PFSK-1 (cell line): ENCODE data around the gene RGPD8.

ENCODE experiments used
- FOXP2 ChIP-seq: optimal IDR thresholded peaks from 2 replicates; pipeline ENCODE3; 2011; ENCODE audit warnings: borderline replicate concordance, control low read depth, inconsistent platforms; ENCODE audit not compliant: insufficient read depth; ENCODE audit errors: extremely low read length, extremely low read depth
- POLR2AphosphoS5 ChIP-seq: IDR thresholded peaks from 2 replicates; pipeline ENCODE4 v1.6.1; 2012; ENCODE audit warnings: low read depth, mild to moderate bottlenecking, control low read depth, low read length, moderate library complexity
- SIN3A ChIP-seq: IDR thresholded peaks from 2 replicates; pipeline ENCODE4 v1.6.1; 2012; ENCODE audit warnings: mild to moderate bottlenecking, low read length, moderate library complexity, borderline replicate concordance; ENCODE audit not compliant: insufficient read depth
- TAF1 ChIP-seq: IDR thresholded peaks from 2 replicates; pipeline ENCODE4 v1.6.1; 2012; ENCODE audit warnings: low read length, control low read depth, borderline replicate concordance; ENCODE audit not compliant: insufficient read depth
- TF ChIP-seq, protein P1 (sequence below), 2 experiments: IDR thresholded peaks; 2 replicates each; pipeline versions ENCODE4 v1.6.1 to v1.8.0; 2011 to 2012; ENCODE audit warnings: low read depth in 2 of 2, low read length in 2 of 2, control low read depth in 1 of 2, inconsistent platforms in 1 of 2, mild to moderate bottlenecking in 1 of 2, moderate library complexity in 1 of 2; ENCODE audit not compliant: insufficient read depth in 1 of 2

The RGPD8 gene

DNA sequence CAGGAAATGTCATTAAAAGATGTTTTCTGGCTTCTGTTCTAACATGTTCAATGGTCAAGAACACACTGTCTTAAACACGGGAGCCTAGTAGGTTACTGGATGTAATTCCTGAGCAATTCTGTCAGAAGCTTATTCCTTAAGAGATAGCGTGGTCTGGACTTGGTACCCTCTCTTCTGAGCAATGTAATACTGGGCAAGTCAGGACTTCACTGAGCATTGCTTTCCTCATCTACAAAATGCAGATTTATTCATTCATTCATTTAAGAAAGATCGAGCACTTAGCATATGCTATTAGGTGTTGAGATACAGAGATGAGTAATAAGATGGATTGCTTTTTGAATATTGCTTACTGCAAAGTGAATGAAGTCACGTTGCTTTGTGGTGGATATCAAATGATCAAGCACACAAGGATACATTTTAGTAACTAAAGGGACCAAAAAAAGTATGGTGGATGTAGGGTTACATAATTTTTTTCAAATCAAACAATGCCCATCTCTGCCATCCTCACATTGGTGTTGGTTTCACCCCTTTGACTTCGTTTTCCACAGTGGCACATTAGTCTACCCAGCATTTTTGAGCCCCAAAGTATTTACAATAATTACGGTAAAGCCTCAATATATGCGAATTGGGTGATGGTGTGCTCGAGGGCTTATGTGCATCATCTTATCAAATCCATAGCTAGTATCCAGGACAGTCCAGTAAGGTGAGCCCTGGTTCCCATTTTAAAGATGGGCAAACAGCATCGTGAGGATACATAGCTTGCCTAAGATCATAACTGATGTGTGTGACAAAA is 92.8 kb downstream of the RGPD8 start:
- TF ChIP-seq SIN3A (no peak), FOXP2 (no peak), TAF1 (no peak), POLR2AphosphoS5 (no peak)
- TF ChIP-seq, protein P1, sequence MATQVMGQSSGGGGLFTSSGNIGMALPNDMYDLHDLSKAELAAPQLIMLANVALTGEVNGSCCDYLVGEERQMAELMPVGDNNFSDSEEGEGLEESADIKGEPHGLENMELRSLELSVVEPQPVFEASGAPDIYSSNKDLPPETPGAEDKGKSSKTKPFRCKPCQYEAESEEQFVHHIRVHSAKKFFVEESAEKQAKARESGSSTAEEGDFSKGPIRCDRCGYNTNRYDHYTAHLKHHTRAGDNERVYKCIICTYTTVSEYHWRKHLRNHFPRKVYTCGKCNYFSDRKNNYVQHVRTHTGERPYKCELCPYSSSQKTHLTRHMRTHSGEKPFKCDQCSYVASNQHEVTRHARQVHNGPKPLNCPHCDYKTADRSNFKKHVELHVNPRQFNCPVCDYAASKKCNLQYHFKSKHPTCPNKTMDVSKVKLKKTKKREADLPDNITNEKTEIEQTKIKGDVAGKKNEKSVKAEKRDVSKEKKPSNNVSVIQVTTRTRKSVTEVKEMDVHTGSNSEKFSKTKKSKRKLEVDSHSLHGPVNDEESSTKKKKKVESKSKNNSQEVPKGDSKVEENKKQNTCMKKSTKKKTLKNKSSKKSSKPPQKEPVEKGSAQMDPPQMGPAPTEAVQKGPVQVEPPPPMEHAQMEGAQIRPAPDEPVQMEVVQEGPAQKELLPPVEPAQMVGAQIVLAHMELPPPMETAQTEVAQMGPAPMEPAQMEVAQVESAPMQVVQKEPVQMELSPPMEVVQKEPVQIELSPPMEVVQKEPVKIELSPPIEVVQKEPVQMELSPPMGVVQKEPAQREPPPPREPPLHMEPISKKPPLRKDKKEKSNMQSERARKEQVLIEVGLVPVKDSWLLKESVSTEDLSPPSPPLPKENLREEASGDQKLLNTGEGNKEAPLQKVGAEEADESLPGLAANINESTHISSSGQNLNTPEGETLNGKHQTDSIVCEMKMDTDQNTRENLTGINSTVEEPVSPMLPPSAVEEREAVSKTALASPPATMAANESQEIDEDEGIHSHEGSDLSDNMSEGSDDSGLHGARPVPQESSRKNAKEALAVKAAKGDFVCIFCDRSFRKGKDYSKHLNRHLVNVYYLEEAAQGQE (IDR thresholded peaks at IDR 0.05; ENCODE audit: insufficient read depth in 1 of 2, low read depth in 2 of 2, low read length in 2 of 2), result no peak

DNA sequence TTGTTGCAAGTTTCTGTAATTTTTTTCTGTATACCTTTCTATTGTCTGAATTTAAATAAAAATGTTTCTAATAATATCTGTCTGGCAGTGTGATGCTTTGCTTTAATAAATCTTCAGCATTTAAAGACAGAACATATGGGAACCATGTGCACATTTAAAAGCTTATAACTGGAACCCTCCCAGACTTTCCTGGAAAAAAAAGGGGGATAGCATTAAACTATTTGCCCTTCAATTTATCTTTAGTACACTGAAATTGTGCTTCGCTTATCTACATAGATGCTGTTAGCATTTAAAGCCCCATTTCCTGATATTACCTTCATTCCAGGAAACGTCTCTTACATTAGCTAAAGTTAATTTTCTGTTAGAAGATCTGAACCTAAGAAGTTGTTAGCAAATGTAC is 93.5 kb downstream of the RGPD8 start:
- TF ChIP-seq SIN3A, result no peak
- TF ChIP-seq, protein P1 (IDR thresholded peaks at IDR 0.05; ENCODE audit: insufficient read depth in 1 of 2, low read depth in 2 of 2, low read length in 2 of 2), result no peak
- no peak for TF ChIP-seq POLR2AphosphoS5

DNA sequence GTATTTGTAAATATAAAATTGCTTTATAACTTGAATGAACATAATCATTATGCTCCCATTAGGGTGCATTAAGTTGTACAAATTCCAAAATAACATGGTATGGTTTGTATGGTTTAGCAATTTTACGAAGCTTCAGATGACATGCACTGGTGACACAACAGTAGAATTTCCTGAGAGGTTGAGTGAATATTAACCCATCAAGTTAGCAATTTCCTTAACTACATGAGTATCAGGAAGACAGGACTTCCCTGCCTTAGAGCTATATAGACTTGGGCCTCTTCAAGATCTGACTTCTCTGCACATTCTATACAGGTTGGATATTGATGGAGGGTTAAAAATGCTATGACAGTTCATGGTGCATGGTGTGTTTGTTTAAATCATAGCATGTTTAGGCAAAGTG is 97.8 kb downstream of the RGPD8 start:
- TF ChIP-seq POLR2AphosphoS5 (no peak), TAF1 (no peak), FOXP2 (no peak), SIN3A (no peak)
- TF ChIP-seq, protein P1 (IDR thresholded peaks at IDR 0.05; ENCODE audit: insufficient read depth in 1 of 2, low read depth in 2 of 2, low read length in 2 of 2), result no peak

DNA sequence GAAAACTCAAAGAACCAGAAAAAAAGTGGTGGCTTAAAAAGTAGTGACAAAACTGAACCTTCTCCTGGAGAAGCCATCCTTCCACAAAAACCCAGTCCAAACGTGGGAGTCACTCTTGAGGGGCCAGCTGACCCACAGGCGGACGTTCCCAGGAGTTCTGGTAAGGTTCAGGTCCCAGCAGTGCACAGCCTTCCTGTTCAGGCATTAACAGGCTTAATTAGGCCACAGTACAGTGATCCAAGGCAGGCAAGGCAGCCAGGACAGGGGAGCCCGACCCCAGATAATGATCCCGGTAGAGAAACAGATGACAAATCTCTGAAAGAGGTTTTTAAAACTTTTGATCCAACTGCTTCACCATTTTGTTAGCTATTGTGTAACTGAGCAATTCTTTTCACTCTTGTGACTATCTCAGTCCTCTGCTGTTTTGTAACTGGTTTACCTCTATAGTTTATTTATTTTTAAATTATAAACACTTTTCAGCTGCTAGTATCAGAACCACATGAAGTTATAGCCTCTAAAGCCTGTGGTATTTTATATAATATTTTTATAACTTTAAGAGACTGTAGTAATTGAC is 101.2 kb downstream of the RGPD8 start:
- TF ChIP-seq SIN3A, result no peak

DNA sequence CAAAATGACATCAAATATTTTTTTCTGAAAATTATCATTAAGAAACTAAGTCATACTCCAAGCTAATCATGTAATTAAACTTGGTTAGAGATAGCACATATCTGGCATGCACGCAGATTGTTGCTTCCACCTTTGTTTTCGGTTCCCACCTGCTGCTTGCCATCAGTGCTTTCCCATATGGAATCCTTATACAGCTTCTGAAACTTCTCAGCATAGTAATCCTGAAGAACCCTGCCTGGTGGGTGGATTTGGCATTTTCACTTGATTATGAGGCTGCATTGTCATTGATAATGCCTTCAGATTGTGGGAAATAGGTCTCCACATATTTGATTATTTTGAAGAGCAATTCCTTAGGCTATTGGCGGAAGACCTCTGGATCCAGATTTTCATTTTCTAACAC is 110.5 kb downstream of the RGPD8 start:
- TF ChIP-seq POLR2AphosphoS5, result no peak
- TF ChIP-seq TAF1, result no peak
- TF ChIP-seq SIN3A, result no peak
- no peak for TF ChIP-seq FOXP2
- TF ChIP-seq, protein P1 (IDR thresholded peaks at IDR 0.05; ENCODE audit: insufficient read depth in 1 of 2, low read depth in 2 of 2, low read length in 2 of 2), result no peak
